Measurements from ENCODE around the gene CUBN. TPM values are rescaled to one million over a fixed set of nuclear protein-coding genes. Genes with fewer than 3 reads are reported as not detected.

The CUBN gene
- total and polyA plus RNA-seq, 10 of the 15 experiments (the other 5 are each of a cell fraction or from before 2014, with no cell fraction given) = under 0.01 to 0.14 (median 0.02) TPM; not detected in 6

DNA sequence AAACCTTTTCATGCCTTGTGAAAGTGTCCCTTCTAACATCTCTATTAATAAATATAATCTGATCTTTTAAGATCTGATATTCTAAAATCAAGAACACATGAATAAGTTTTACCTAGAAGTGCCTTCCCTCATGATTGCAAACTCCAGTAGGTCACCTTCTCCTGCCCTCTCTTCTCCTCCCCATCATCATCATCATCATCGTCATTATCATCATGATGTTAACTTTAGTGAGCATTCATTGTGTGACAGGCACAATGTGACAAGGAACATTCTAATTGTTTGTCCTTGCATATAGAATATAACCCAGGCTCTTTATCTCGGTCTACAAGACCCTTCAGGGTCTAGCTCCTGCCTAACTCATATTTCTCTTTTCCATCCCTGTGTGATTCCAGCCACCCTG lies 51.7 kb downstream of the CUBN start:
- BruUV-seq (replicated peaks) = no TSS peak
- H3K9ac ChIP-seq (ENCODE audit: control insufficient read depth, insufficient read depth, low read length) = no peak overlapping the region
- RAD21 ChIA-PET (ENCODE audit: unreplicated experiment) = no interaction called here
- CTCF ChIA-PET = no interaction called here
- no peaks in the 10 kb centered on the region for H3K9me3 ChIP-seq (replicated peaks; ENCODE audit: control insufficient read depth, insufficient read depth, low read length)
- H3K27me3 ChIP-seq (replicated peaks in 1 of 2; ENCODE audit: control insufficient read depth in 2 of 2, insufficient read depth in 2 of 2, low read length in 1 of 2) = no peaks in the 10 kb centered on the region
- DNase-seq (ENCODE audit: low read depth, low spot score) = no peak
- no peaks in the 10 kb centered on the region for H3K4me1 ChIP-seq (ENCODE audit: control insufficient read depth, insufficient read depth, low read length)
- FAIRE-seq = no peak
- intact Hi-C loops (cut with micrococcal nuclease; ENCODE audit: unreplicated experiment) (no loop called here), in situ Hi-C loops (cut with MboI) (no loop called here)
- no peaks in the 10 kb centered on the region for H4K20me1 ChIP-seq (ENCODE audit: control insufficient read depth, insufficient read depth)
- H3K4me3 ChIP-seq = no peak overlapping the region
- H3K79me2 ChIP-seq (ENCODE audit: control insufficient read depth, insufficient read depth, low read length) = no peaks in the 10 kb centered on the region
- H3K36me3 ChIP-seq (ENCODE audit: control insufficient read depth in 2 of 2, insufficient read depth in 2 of 2, low read length in 1 of 2) = no peaks in the 10 kb centered on the region
- 41% methylated on average over 2 of the region's 2 CpGs for whole genome bisulfite sequencing (ENCODE audit: insufficient coverage, insufficient replicate concordance, low lambda C conversion rate, missing lambda C conversion rate)
- no peak for TF ChIP-seq FOS (IDR thresholded peaks at IDR 0.05; ENCODE audit: borderline replicate concordance, extremely low read depth, insufficient read length)
- no peak for TF ChIP-seq SUPT20H (IDR thresholded peaks at IDR 0.05; ENCODE audit: borderline replicate concordance, control insufficient read depth, low read depth, low read length)
- SMC1A ChIA-PET (ENCODE audit: uncharacterized antibody, unreplicated experiment) = no interaction called here
- no peak for ATAC-seq
- H3K27ac ChIP-seq (ENCODE audit: control insufficient read depth, insufficient read depth) = no peak overlapping the region
- no peak overlapping the region for H3K4me2 ChIP-seq (ENCODE audit: control insufficient read depth, insufficient read depth)
- POLR2A ChIA-PET = no interaction called here
- no peak overlapping the region for H2AFZ ChIP-seq (ENCODE audit: control insufficient read depth, low read depth, low read length)

DNA sequence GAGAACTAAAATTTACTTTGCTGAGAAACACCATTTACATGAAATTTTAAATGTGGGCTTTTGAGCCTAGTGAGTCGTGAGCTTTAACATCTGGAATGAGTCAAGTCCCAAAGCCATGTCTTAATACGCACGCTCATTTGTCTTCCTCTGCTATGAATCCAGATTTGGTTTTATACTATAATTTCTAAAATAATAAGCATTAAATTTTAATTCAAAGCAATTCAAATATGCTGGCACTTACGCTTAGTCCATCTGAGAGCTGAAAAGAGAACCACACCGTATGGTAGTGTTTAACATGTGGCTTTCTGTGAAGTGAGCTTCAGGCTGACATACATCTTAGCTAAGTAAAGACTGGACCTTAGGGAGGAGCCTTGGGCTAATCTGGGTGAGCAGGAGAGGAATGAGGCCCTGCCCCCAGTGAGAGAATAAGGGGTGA lies 52.2 kb downstream of the CUBN start:
- ChIA-PET CTCF (no interaction called here), SMC1A (ENCODE audit: uncharacterized antibody, unreplicated experiment) (no interaction called here), RAD21 (ENCODE audit: unreplicated experiment) (no interaction called here), POLR2A (no interaction called here)
- Histone ChIP-seq H3K79me2 (ENCODE audit: control insufficient read depth, insufficient read depth, low read length) (no peaks in the 10 kb centered on the region), H4K20me1 (ENCODE audit: control insufficient read depth, insufficient read depth) (no peaks in the 10 kb centered on the region), H3K36me3 (ENCODE audit: control insufficient read depth in 2 of 2, insufficient read depth in 2 of 2, low read length in 1 of 2) (no peaks in the 10 kb centered on the region), H3K4me1 (ENCODE audit: control insufficient read depth, insufficient read depth, low read length) (no peaks in the 10 kb centered on the region), H3K4me2 (ENCODE audit: control insufficient read depth, insufficient read depth) (no peak overlapping the region), H3K27ac (ENCODE audit: control insufficient read depth, insufficient read depth) (no peak overlapping the region), H3K27me3 (replicated peaks in 1 of 2; ENCODE audit: control insufficient read depth in 2 of 2, insufficient read depth in 2 of 2, low read length in 1 of 2) (no peaks in the 10 kb centered on the region), H2AFZ (ENCODE audit: control insufficient read depth, low read depth, low read length) (no peak overlapping the region), H3K9me3 (replicated peaks; ENCODE audit: control insufficient read depth, insufficient read depth, low read length) (no peaks in the 10 kb centered on the region), H3K4me3 (no peak overlapping the region), H3K9ac (ENCODE audit: control insufficient read depth, insufficient read depth, low read length) (no peak overlapping the region)
- no peak for ATAC-seq
- WGBS (ENCODE audit: insufficient coverage, insufficient replicate concordance, low lambda C conversion rate, missing lambda C conversion rate) = 42% methylated on average over 5 of the region's 5 CpGs
- BruUV-seq (replicated peaks) = no TSS peak
- in situ Hi-C loops (cut with MboI) (no loop called here), intact Hi-C loops (cut with micrococcal nuclease; ENCODE audit: unreplicated experiment) (no loop called here)
- no peak for DNase-seq (ENCODE audit: low read depth, low spot score)
- FAIRE-seq = no peak
- TF ChIP-seq CBX5 (IDR thresholded peaks at IDR 0.05; ENCODE audit: low read depth) = no peak
- TF ChIP-seq CEBPB (IDR thresholded peaks at IDR 0.05; ENCODE audit: borderline replicate concordance in 1 of 2, low read depth in 2 of 2, low read length in 2 of 2) = no peak
- no peak for TF ChIP-seq IKZF2 (IDR thresholded peaks at IDR 0.05)
- TF ChIP-seq, protein P1, sequence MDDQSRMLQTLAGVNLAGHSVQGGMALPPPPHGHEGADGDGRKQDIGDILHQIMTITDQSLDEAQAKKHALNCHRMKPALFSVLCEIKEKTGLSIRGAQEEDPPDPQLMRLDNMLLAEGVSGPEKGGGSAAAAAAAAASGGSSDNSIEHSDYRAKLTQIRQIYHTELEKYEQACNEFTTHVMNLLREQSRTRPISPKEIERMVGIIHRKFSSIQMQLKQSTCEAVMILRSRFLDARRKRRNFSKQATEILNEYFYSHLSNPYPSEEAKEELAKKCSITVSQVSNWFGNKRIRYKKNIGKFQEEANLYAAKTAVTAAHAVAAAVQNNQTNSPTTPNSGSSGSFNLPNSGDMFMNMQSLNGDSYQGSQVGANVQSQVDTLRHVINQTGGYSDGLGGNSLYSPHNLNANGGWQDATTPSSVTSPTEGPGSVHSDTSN (IDR thresholded peaks at IDR 0.05; ENCODE audit: insufficient replicate concordance, low read depth, low read length) = no peak
- TF ChIP-seq ATF7 (IDR thresholded peaks at IDR 0.05; ENCODE audit: low read depth) = no peak
- TF ChIP-seq, protein P2, sequence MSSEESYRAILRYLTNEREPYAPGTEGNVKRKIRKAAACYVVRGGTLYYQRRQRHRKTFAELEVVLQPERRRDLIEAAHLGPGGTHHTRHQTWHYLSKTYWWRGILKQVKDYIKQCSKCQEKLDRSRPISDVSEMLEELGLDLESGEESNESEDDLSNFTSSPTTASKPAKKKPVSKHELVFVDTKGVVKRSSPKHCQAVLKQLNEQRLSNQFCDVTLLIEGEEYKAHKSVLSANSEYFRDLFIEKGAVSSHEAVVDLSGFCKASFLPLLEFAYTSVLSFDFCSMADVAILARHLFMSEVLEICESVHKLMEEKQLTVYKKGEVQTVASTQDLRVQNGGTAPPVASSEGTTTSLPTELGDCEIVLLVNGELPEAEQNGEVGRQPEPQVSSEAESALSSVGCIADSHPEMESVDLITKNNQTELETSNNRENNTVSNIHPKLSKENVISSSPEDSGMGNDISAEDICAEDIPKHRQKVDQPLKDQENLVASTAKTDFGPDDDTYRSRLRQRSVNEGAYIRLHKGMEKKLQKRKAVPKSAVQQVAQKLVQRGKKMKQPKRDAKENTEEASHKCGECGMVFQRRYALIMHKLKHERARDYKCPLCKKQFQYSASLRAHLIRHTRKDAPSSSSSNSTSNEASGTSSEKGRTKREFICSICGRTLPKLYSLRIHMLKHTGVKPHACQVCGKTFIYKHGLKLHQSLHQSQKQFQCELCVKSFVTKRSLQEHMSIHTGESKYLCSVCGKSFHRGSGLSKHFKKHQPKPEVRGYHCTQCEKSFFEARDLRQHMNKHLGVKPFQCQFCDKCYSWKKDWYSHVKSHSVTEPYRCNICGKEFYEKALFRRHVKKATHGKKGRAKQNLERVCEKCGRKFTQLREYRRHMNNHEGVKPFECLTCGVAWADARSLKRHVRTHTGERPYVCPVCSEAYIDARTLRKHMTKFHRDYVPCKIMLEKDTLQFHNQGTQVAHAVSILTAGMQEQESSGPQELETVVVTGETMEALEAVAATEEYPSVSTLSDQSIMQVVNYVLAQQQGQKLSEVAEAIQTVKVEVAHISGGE (CRISPR knock-in tag; IDR thresholded peaks at IDR 0.05) = no peak
- TF ChIP-seq RFX5 (IDR thresholded peaks at IDR 0.05; ENCODE audit: low read depth, low read length) = no peak
- no peak for TF ChIP-seq HDGF (IDR thresholded peaks at IDR 0.05)
- TF ChIP-seq, protein P3, sequence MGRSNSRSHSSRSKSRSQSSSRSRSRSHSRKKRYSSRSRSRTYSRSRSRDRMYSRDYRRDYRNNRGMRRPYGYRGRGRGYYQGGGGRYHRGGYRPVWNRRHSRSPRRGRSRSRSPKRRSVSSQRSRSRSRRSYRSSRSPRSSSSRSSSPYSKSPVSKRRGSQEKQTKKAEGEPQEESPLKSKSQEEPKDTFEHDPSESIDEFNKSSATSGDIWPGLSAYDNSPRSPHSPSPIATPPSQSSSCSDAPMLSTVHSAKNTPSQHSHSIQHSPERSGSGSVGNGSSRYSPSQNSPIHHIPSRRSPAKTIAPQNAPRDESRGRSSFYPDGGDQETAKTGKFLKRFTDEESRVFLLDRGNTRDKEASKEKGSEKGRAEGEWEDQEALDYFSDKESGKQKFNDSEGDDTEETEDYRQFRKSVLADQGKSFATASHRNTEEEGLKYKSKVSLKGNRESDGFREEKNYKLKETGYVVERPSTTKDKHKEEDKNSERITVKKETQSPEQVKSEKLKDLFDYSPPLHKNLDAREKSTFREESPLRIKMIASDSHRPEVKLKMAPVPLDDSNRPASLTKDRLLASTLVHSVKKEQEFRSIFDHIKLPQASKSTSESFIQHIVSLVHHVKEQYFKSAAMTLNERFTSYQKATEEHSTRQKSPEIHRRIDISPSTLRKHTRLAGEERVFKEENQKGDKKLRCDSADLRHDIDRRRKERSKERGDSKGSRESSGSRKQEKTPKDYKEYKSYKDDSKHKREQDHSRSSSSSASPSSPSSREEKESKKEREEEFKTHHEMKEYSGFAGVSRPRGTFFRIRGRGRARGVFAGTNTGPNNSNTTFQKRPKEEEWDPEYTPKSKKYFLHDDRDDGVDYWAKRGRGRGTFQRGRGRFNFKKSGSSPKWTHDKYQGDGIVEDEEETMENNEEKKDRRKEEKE (IDR thresholded peaks at IDR 0.05) = no peak

Data from GM12878 (cell line).